ENCODE data around the gene CYB5A. TPM values are rescaled to one million over a fixed set of nuclear protein-coding genes. Genes with fewer than 3 reads are reported as not detected.

The CYB5A gene
- total RNA-seq, 1 donor from 2014 or later, result 38.1 TPM

- H3K36me3 Mint-ChIP-seq (ENCODE audit: low read depth), result peaks cover 3% of the 10 kb centered on the region
- H3K4me3 Mint-ChIP-seq, result no peak overlapping the region
- no peaks in the 10 kb centered on the region for H3K9me3 Mint-ChIP-seq
- TF ChIP-seq, protein P1, sequence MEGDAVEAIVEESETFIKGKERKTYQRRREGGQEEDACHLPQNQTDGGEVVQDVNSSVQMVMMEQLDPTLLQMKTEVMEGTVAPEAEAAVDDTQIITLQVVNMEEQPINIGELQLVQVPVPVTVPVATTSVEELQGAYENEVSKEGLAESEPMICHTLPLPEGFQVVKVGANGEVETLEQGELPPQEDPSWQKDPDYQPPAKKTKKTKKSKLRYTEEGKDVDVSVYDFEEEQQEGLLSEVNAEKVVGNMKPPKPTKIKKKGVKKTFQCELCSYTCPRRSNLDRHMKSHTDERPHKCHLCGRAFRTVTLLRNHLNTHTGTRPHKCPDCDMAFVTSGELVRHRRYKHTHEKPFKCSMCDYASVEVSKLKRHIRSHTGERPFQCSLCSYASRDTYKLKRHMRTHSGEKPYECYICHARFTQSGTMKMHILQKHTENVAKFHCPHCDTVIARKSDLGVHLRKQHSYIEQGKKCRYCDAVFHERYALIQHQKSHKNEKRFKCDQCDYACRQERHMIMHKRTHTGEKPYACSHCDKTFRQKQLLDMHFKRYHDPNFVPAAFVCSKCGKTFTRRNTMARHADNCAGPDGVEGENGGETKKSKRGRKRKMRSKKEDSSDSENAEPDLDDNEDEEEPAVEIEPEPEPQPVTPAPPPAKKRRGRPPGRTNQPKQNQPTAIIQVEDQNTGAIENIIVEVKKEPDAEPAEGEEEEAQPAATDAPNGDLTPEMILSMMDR (conservative IDR thresholded peaks at IDR 0.05), result no peak
- H3K27ac Mint-ChIP-seq (ENCODE audit: unreplicated experiment), result no peak overlapping the region
- H3K4me1 Mint-ChIP-seq, result peaks cover 16% of the 10 kb centered on the region
- no peaks in the 10 kb centered on the region for H3K27me3 Mint-ChIP-seq (ENCODE audit: low read depth)
- DNase-seq (ENCODE audit: low read depth, low spot score), result no peak
These were observed 23.6 kb downstream of the CYB5A start for GRCh38 chr18:74268175-74268574.

- Mint-ChIP-seq H3K27ac (ENCODE audit: unreplicated experiment) (no peak overlapping the region), H3K27me3 (ENCODE audit: low read depth) (no peaks in the 10 kb centered on the region), H3K9me3 (no peaks in the 10 kb centered on the region), H3K4me3 (no peak overlapping the region), H3K36me3 (ENCODE audit: low read depth) (peaks cover 3% of the 10 kb centered on the region), H3K4me1 (peaks cover 16% of the 10 kb centered on the region)
- TF ChIP-seq, protein P1 (conservative IDR thresholded peaks at IDR 0.05), result no peak
- no peak for DNase-seq (ENCODE audit: low read depth, low spot score)
These were observed 25.6 kb downstream of the CYB5A start for GRCh38 chr18:74266161-74266560.

DNA sequence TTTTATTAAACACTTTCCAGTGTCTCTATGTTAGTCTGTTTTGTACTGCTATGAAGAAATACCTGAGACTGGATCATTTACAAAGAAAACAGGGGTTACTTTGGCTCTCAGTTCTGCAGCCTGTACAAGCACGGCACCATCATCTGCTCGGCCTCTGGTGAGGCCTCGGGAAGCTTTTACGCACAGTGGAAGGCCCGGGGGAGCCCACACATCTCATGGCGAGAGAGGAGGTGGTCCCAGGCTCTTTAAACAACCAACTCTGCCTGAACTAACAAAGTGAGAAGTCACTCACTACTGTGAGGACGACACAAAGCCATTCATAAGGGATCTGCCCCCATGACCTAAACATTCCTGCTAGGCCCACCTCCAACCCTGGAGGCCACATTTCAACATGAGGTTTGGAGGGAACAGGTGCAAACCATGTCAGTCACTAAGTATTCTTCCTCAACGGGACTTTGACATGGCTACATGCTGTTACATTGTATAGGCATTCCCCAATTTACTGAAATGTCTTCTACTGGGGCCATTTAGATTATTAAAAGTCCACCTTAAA is 26.1 kb downstream of the CYB5A start:
- no peak for DNase-seq (ENCODE audit: low read depth, low spot score)
- H3K27me3 Mint-ChIP-seq (ENCODE audit: low read depth), result no peaks in the 10 kb centered on the region
- no peaks in the 10 kb centered on the region for H3K9me3 Mint-ChIP-seq
- peaks cover 3% of the 10 kb centered on the region for H3K36me3 Mint-ChIP-seq (ENCODE audit: low read depth)
- H3K27ac Mint-ChIP-seq (ENCODE audit: unreplicated experiment), result no peak overlapping the region
- TF ChIP-seq, protein P1 (conservative IDR thresholded peaks at IDR 0.05), result no peak
- H3K4me3 Mint-ChIP-seq, result no peak overlapping the region
- H3K4me1 Mint-ChIP-seq, result peaks cover 16% of the 10 kb centered on the region

GRCh38 chr18:74264303-74265020 is 27.3 kb downstream of the CYB5A start:
- DNase-seq (ENCODE audit: low read depth, low spot score), result no peak
- Mint-ChIP-seq H3K27ac (ENCODE audit: unreplicated experiment) (no peak overlapping the region), H3K27me3 (ENCODE audit: low read depth) (no peaks in the 10 kb centered on the region), H3K36me3 (ENCODE audit: low read depth) (peaks cover 3% of the 10 kb centered on the region), H3K4me3 (no peak overlapping the region), H3K9me3 (no peaks in the 10 kb centered on the region), H3K4me1 (peaks cover 13% of the 10 kb centered on the region)
- TF ChIP-seq, protein P1 (conservative IDR thresholded peaks at IDR 0.05), result no peak

- no peaks in the 10 kb centered on the region for H3K9me3 Mint-ChIP-seq
- H3K27me3 Mint-ChIP-seq (ENCODE audit: low read depth), result no peaks in the 10 kb centered on the region
- no peak overlapping the region for H3K4me3 Mint-ChIP-seq
- H3K36me3 Mint-ChIP-seq (ENCODE audit: low read depth), result peaks cover 3% of the 10 kb centered on the region
- no peak overlapping the region for H3K27ac Mint-ChIP-seq (ENCODE audit: unreplicated experiment)
- DNase-seq (ENCODE audit: low read depth, low spot score), result no peak
- TF ChIP-seq, protein P1 (conservative IDR thresholded peaks at IDR 0.05), result no peak
- H3K4me1 Mint-ChIP-seq, result peaks cover 21% of the 10 kb centered on the region
These were observed 30.6 kb downstream of the CYB5A start for GRCh38 chr18:74261053-74261713.
